Prostate gland (tissue), 2 donors: ENCODE measurements around the gene PTPN14.
"Not testable (repeated sequence)": the region's sequence is repeated elsewhere in the genome, so short reads cannot be mapped to it uniquely, and the experiment has no call there.

Experiments used
- POLR2A ChIP-seq: fragments of 450-650 bp; IDR thresholded peaks from one replicate; pipeline ENCODE4 v1.6.1; 2016; ENCODE audit warnings: antibody characterized with exemption, mild to moderate bottlenecking
- POLR2AphosphoS5 ChIP-seq: sonication (generic); formaldehyde crosslinking; IDR thresholded peaks from one replicate; pipeline ENCODE4 v1.6.1; 2017; ENCODE audit warnings: antibody characterized with exemption
- TF ChIP-seq, protein P1 (sequence below), 4 experiments: fragments of 200-600 bp in 2 of 4; fragments of 450-650 bp in 2 of 4; sonication (generic) in 2 of 4; IDR thresholded peaks; 1 replicate in 3 of 4; 2 replicates in 1 of 4; pipeline ENCODE4 v1.5.1; 2016 to 2019; ENCODE audit warnings: antibody characterized with exemption in 4 of 4, mild to moderate bottlenecking in 2 of 4, moderate library complexity in 2 of 4

DNA sequence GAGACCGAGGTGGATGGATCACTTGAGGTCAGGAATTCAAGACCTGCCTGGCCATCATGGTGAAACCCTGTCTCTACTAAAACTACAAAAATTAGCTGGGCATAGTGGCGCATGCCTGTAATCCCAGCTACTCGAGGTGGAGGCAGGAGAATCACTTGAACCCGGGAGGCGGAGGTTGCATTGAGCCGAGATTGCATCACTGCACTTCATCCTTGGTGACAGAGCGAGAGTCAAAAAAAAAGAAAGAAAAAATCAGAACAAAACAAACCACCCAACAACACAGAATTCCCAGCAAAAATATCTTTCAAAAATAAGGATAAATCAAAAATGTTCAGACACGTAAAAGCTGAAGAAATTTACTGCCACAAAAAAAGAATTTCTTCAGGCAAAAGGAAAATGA, 40.5 kb upstream of the PTPN14 start:
- TF ChIP-seq, protein P1, sequence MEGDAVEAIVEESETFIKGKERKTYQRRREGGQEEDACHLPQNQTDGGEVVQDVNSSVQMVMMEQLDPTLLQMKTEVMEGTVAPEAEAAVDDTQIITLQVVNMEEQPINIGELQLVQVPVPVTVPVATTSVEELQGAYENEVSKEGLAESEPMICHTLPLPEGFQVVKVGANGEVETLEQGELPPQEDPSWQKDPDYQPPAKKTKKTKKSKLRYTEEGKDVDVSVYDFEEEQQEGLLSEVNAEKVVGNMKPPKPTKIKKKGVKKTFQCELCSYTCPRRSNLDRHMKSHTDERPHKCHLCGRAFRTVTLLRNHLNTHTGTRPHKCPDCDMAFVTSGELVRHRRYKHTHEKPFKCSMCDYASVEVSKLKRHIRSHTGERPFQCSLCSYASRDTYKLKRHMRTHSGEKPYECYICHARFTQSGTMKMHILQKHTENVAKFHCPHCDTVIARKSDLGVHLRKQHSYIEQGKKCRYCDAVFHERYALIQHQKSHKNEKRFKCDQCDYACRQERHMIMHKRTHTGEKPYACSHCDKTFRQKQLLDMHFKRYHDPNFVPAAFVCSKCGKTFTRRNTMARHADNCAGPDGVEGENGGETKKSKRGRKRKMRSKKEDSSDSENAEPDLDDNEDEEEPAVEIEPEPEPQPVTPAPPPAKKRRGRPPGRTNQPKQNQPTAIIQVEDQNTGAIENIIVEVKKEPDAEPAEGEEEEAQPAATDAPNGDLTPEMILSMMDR (IDR thresholded peaks at IDR 0.05), result not testable (repeated sequence)
- TF ChIP-seq POLR2A, POLR2AphosphoS5: not testable (repeated sequence)
